Measurements from ENCODE around the gene MT1H. TPM values are rescaled to one million over a fixed set of nuclear protein-coding genes. Genes with fewer than 3 reads are reported as not detected.

MT1H gene
- total and polyA plus RNA-seq, 2 donors (not counting 1 experiment from before 2014, with no cell fraction given) = not detected

- ATAC-seq (ENCODE audit: low read depth) (no peak), DNase-seq (no peak)
- Mint-ChIP-seq H3K4me1 (peaks cover 36% of the 10 kb centered on the region), H3K4me3 (no peak overlapping the region), H3K27ac (no peak overlapping the region), H3K27me3 (peaks cover 54% of the 10 kb centered on the region), H3K9me3 (ENCODE audit: insufficient read depth) (no peaks in the 10 kb centered on the region)
- Histone ChIP-seq H3K27ac (ENCODE audit: low read length in 2 of 2) (no peak overlapping the region), H3K9me3 (ENCODE audit: control extremely low read depth in 1 of 3, control insufficient read depth in 2 of 3, insufficient read depth in 1 of 3, low read length in 2 of 3) (no peaks in the 10 kb centered on the region), H3K36me3 (replicated peaks in 1 of 2; ENCODE audit: control extremely low read depth in 1 of 2, control insufficient read depth in 1 of 2, extremely low read depth in 1 of 2, insufficient read depth in 2 of 2, low read length in 1 of 2) (no peaks in the 10 kb centered on the region), H2AFZ (ENCODE audit: insufficient read depth, low read depth, low read length, poor library complexity, severe bottlenecking) (no peak overlapping the region), H3K79me2 (ENCODE audit: control insufficient read depth, insufficient read depth, low read length) (no peaks in the 10 kb centered on the region), H3K4me2 (replicated peaks; ENCODE audit: low read depth, low read length, poor library complexity, severe bottlenecking) (no peak overlapping the region), H4K20me1 (ENCODE audit: control insufficient read depth, insufficient read depth, low read length, poor library complexity, severe bottlenecking) (no peaks in the 10 kb centered on the region), H3K4me3 (ENCODE audit: control extremely low read depth in 1 of 5, extremely low read depth in 1 of 5, insufficient read depth in 1 of 5, low read depth in 2 of 5, low read length in 4 of 5) (no peak overlapping the region), H3K9ac (ENCODE audit: low read length) (no peak overlapping the region), H3K4me1 (ENCODE audit: control insufficient read depth in 2 of 2, insufficient read depth in 2 of 2, low read length in 2 of 2) (peaks cover 35 to 39% of the 10 kb centered on the region in 2 donors), H3K27me3 (replicated peaks in 1 of 4; ENCODE audit: control extremely low read depth in 1 of 4, control insufficient read depth in 3 of 4, insufficient read depth in 4 of 4, low read length in 3 of 4) (peaks cover 0 to 57% (median 32%) of the 10 kb centered on the region in 4 experiments)
- CTCF ChIA-PET = interaction anchor here (2.2 kb wide), 1 partner anchor 28 kb away, joined by 15 read pairs; no protein-coding TSS in a partner anchor
- TF ChIP-seq EZH2 (IDR thresholded peaks at IDR 0.05; ENCODE audit: borderline replicate concordance, insufficient read depth, low read depth, low read length, poor library complexity, severe bottlenecking) = no peak
- TF ChIP-seq, protein P1, sequence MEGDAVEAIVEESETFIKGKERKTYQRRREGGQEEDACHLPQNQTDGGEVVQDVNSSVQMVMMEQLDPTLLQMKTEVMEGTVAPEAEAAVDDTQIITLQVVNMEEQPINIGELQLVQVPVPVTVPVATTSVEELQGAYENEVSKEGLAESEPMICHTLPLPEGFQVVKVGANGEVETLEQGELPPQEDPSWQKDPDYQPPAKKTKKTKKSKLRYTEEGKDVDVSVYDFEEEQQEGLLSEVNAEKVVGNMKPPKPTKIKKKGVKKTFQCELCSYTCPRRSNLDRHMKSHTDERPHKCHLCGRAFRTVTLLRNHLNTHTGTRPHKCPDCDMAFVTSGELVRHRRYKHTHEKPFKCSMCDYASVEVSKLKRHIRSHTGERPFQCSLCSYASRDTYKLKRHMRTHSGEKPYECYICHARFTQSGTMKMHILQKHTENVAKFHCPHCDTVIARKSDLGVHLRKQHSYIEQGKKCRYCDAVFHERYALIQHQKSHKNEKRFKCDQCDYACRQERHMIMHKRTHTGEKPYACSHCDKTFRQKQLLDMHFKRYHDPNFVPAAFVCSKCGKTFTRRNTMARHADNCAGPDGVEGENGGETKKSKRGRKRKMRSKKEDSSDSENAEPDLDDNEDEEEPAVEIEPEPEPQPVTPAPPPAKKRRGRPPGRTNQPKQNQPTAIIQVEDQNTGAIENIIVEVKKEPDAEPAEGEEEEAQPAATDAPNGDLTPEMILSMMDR (IDR thresholded peaks at IDR 0.05) = no peak
- intact Hi-C loops (cut with micrococcal nuclease) = no loop called here
- 78% methylated on average over 7 of the region's 9 CpGs for WGBS (ENCODE audit: insufficient coverage)
- POLR2A ChIA-PET = interaction anchor here (0.6 kb wide), 1 partner anchor 10 kb away, joined by 3 read pairs; no protein-coding TSS in a partner anchor
Observed at GRCh38 chr16:56628486-56629350, 40.9 kb upstream of the MT1H start.

DNA sequence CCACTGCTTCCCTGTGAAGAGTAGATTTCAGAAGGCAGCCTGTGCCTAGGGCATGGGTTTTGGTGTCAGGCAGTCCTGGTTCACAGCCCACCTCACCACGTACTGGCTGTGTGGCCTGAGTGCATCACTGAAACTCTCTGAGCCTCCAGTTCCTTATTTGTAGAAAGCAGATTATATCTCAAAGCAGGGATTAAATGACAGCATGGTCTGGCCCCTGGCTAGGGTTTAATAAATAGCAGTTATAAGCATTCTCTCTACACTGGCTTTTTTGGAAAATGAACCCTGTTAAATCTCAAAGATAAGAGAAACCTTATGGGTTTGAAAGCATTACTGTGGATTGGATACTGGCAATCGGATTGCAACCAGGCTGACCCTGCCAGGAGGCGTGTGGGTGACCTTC, 40.1 kb upstream of the MT1H start:
- H3K4me3 Mint-ChIP-seq = no peak overlapping the region
- Histone ChIP-seq H3K4me3 (ENCODE audit: control extremely low read depth in 1 of 5, extremely low read depth in 1 of 5, insufficient read depth in 1 of 5, low read depth in 2 of 5, low read length in 4 of 5) (no peak overlapping the region), H3K27ac (ENCODE audit: low read length in 2 of 2) (no peak overlapping the region), H3K9ac (ENCODE audit: low read length) (no peak overlapping the region), H3K36me3 (replicated peaks in 1 of 2; ENCODE audit: control extremely low read depth in 1 of 2, control insufficient read depth in 1 of 2, extremely low read depth in 1 of 2, insufficient read depth in 2 of 2, low read length in 1 of 2) (no peaks in the 10 kb centered on the region), H3K9me3 (ENCODE audit: control extremely low read depth in 1 of 3, control insufficient read depth in 2 of 3, insufficient read depth in 1 of 3, low read length in 2 of 3) (peaks cover 0 to under 1% (median 0%) of the 10 kb centered on the region in 3 donors), H3K4me2 (replicated peaks; ENCODE audit: low read depth, low read length, poor library complexity, severe bottlenecking) (no peak overlapping the region), H3K79me2 (ENCODE audit: control insufficient read depth, insufficient read depth, low read length) (no peaks in the 10 kb centered on the region), H3K4me1 (ENCODE audit: control insufficient read depth in 2 of 2, insufficient read depth in 2 of 2, low read length in 2 of 2) (peaks cover 35 to 41% of the 10 kb centered on the region in 2 donors), H4K20me1 (ENCODE audit: control insufficient read depth, insufficient read depth, low read length, poor library complexity, severe bottlenecking) (no peaks in the 10 kb centered on the region), H2AFZ (ENCODE audit: insufficient read depth, low read depth, low read length, poor library complexity, severe bottlenecking) (no peak overlapping the region), H3K27me3 (replicated peaks in 1 of 4; ENCODE audit: control extremely low read depth in 1 of 4, control insufficient read depth in 3 of 4, insufficient read depth in 4 of 4, low read length in 3 of 4) (peaks cover 0 to 65% (median 36%) of the 10 kb centered on the region in 4 experiments)
- peaks cover 33% of the 10 kb centered on the region for H3K4me1 Mint-ChIP-seq
- H3K9me3 Mint-ChIP-seq (ENCODE audit: insufficient read depth) = no peaks in the 10 kb centered on the region
- peaks cover 57% of the 10 kb centered on the region for H3K27me3 Mint-ChIP-seq
- intact Hi-C loops (cut with micrococcal nuclease) = no loop called here
- H3K27ac Mint-ChIP-seq = no peak overlapping the region
- ATAC-seq (ENCODE audit: low read depth) = no peak
- POLR2A ChIA-PET = no interaction called here
- DNase-seq = no peak
- TF ChIP-seq EZH2 (IDR thresholded peaks at IDR 0.05; ENCODE audit: borderline replicate concordance, insufficient read depth, low read depth, low read length, poor library complexity, severe bottlenecking) = no peak
- TF ChIP-seq, protein P1 (IDR thresholded peaks at IDR 0.05) = no peak
- CTCF ChIA-PET = interaction anchor here (1.3 to 2.2 kb wide), 4 partner anchors 14 to 28 kb away, joined by 4 to 15 read pairs (median 6); partner anchors contain the start of gene MT2A
- WGBS (ENCODE audit: insufficient coverage) = 91% methylated on average over 3 of the region's 3 CpGs

All from B cell (primary cell).